Heart left ventricle (tissue), 16 donors: ENCODE measurements around the gene UBE2D3. TPM values are rescaled to one million over a fixed set of nuclear protein-coding genes. Genes with fewer than 3 reads are reported as not detected.

Experiments used
- ATAC-seq, 4 donors: fragments of 200-7000 bp; cut with Tn5 transposase; one replicate each; pipeline ENCODE4 v1.9.1; 2020 to 2022; ENCODE audit warnings: moderate library complexity in 4 of 4, mild to moderate bottlenecking in 3 of 4, moderate number of reproducible peaks in 1 of 4
- DNase-seq, 5 donors: peaks; one replicate each; pipeline ENCODE4 v3.0.0-alpha.2; 2020
- H3K27ac ChIP-seq, 12 donors: fragments of 200-600 bp; sonication (generic) in 4 of 12; one replicate each; pipeline versions ENCODE4 v1.5.0 to v1.8.0; 2016 to 2022; ENCODE audit warnings: mild to moderate bottlenecking in 2 of 12
- H3K27me3 ChIP-seq, 9 donors: fragments of 200-600 bp; sonication (generic) in 2 of 9; one replicate each; pipeline versions ENCODE4 v1.5.1 to v1.8.0; 2016 to 2022; ENCODE audit warnings: mild to moderate bottlenecking in 3 of 9
- H3K36me3 ChIP-seq, 9 donors: fragments of 200-600 bp; sonication (generic) in 2 of 9; one replicate each; pipeline versions ENCODE4 v1.5.0 to v1.8.0; 2018 to 2022; ENCODE audit warnings: mild to moderate bottlenecking in 2 of 9
- H3K4me1 ChIP-seq, 12 donors: fragments of 200-600 bp; sonication (generic) in 4 of 12; one replicate each; pipeline versions ENCODE4 v1.5.0 to v1.8.0; 2016 to 2022; ENCODE audit warnings: mild to moderate bottlenecking in 3 of 12
- H3K4me3 ChIP-seq, 12 donors: fragments of 200-600 bp; sonication (generic) in 4 of 12; one replicate each; pipeline versions ENCODE4 v1.5.0 to v1.8.0; 2017 to 2022; ENCODE audit warnings: mild to moderate bottlenecking in 9 of 12, moderate library complexity in 4 of 12
- H3K9me3 ChIP-seq, 12 donors: fragments of 200-600 bp; sonication (generic) in 4 of 12; one replicate each; pipeline versions ENCODE4 v1.5.0 to v1.8.0; 2016 to 2022; ENCODE audit warnings: mild to moderate bottlenecking in 1 of 12
- CTCF ChIP-seq, 12 donors: fragments of 200-600 bp; sonication (generic) in 4 of 12; IDR thresholded peaks; one replicate each; pipeline versions ENCODE4 v1.5.0 to v1.8.0; 2018 to 2022; ENCODE audit warnings: antibody characterized with exemption in 12 of 12, mild to moderate bottlenecking in 5 of 12
- POLR2A ChIP-seq, 2 donors: fragments of 450-650 bp; IDR thresholded peaks; one replicate each; pipeline ENCODE4 v1.6.1; 2017; ENCODE audit warnings: antibody characterized with exemption in 2 of 2, mild to moderate bottlenecking in 2 of 2, moderate library complexity in 2 of 2
- WGBS, 4 donors: extraction: QIAGEN DNeasy Blood & Tissue Kit in 2 of 4; methylation state at CpG; one replicate each; pipeline versions ENCODE4 v1.1.5 to v1.1.7; 2013 to 2018; 5-methylcytosine and 5-hydroxymethylcytosine counted together
- intact Hi-C, 10 donors: fragments of 100-400 bp; cut with DNase I; formaldehyde crosslinking; loops; one replicate each; pipeline versions ENCODE4 v1.11.1 to v1.14.2; 2022
- polyA plus RNA-seq, 2 donors: library from polyadenylated mRNA; stranded (reverse); fragments of 200-250 nt; gene quantifications; one replicate each; pipeline ENCODE4 v1.2.3, GENCODE V29; 2013
- total RNA-seq, 9 donors: library from RNA; depleted of rRNA in 2 of 9; stranded (reverse); fragments of >200 nt in 2 of 9; fragmentation: NEBNext Ultra II Directional in 3 of 9; extraction: Animal tissue kit (Norgen Biotek cat#: 25700) in 3 of 9; gene quantifications; one replicate each; pipeline versions ENCODE4 v1.1.0 to v1.2.4, GENCODE V29; 2016 to 2023
- donor health status: ischemic (EF 13 %, LVEDD 7.1; RV severe dilation, severe dysfunction).
- donor health status: healthy with polysubstance abuse.
- donor health status: DM: no; HTN: yes; CAD: no.
- donor health status: DM: no; HTN: no; CAD: no.
- donor health status: ischemic (EF 25% LVEDD 6.9; RV normal size, moderate dysfunction).
- donor health status: ischemic (EF 25% LVEDD 5.7; RV mildly dilated, moderate dysfunction).
- donor health status: healthy.
- donor health status: DM: yes; HTN: yes; CAD: no.
- donor health status: ischemic (EF 35%, LVEDD 5.7; RV mildly dilated, moderate dysfunction).
- donor health status: nonischemic (EF 11% LVEDD 7.7; RV severe dilation, severe dysfunction).
- donor health status: DM: yes; HTN: yes; CAD: no.
- donor health status: PGD.
- donor health status: ischemic (EF 29% LVEDD 5.4; RV normal size, mild dysfunction).
- donor health status: nonischemic (EF 23%, LVEDD 6.1; RV moderate dilation, normal function).

The UBE2D3 gene
- total and polyA plus RNA-seq, 11 donors: 87.4 to 381 (median 258) TPM

- Histone ChIP-seq H3K4me1 (peaks cover 0 to 34% (median 11%) of the 10 kb centered on the region in 12 donors), H3K9me3 (peaks cover 0 to 2% (median 0%) of the 10 kb centered on the region in 12 donors), H3K27ac (peak overlapping the region in 11 of 12 donors; percentile 70 to 98 (median 82)), H3K27me3 (no peaks in the 10 kb centered on the region), H3K4me3 (peak overlapping the region; percentile 70 to 99 (median 84)), H3K36me3 (no peaks in the 10 kb centered on the region)
- WGBS, 4 donors: 2 to 3% (median 3%) methylated on average over 25 of the region's 25 CpGs
- TF ChIP-seq CTCF (IDR thresholded peaks at IDR 0.05) (no peak), POLR2A (IDR thresholded peaks at IDR 0.05) (no peak)
- ATAC-seq: peak; percentile 52 to 72 (median 64)
- peak in 2 of 5 donors; percentile 24 to 46 for DNase-seq
- intact Hi-C loops: loop anchor here in 5 of 10 donors (2.0 to 10.0 kb wide), 7 partner anchors 47 to 255 kb away; partner anchors contain the start of genes CISD2 (in 2 of the 5), UBE2D3 (in 2 of the 5) and SLC9B1 (in 1 of the 5)
These were observed 67.3 kb downstream of the UBE2D3 start for GRCh38 chr4:102759831-102760644.

GRCh38 chr4:102758241-102759160 lies 68.8 kb downstream of the UBE2D3 start:
- H3K4me1 ChIP-seq: peaks cover 0 to 34% (median 11%) of the 10 kb centered on the region in 12 donors
- DNase-seq (no peak), ATAC-seq (no peak)
- H3K36me3 ChIP-seq: no peaks in the 10 kb centered on the region
- intact Hi-C loops: no loop called here
- no peaks in the 10 kb centered on the region for H3K27me3 ChIP-seq
- H3K27ac ChIP-seq: peak overlapping the region in 1 of 12 donors; percentile 98
- H3K9me3 ChIP-seq: peaks cover 0 to 7% (median 0%) of the 10 kb centered on the region in 12 donors
- peak overlapping the region in 2 of 12 donors; percentile 75 to 99 for H3K4me3 ChIP-seq
- 89 to 90% (median 89%) methylated on average over 11 of the region's 11 CpGs for WGBS, 4 donors
- TF ChIP-seq POLR2A (IDR thresholded peaks at IDR 0.05): no peak
- no peak for TF ChIP-seq CTCF (IDR thresholded peaks at IDR 0.05)

GRCh38 chr4:102757681-102758080 lies 69.7 kb downstream of the UBE2D3 start:
- no peak overlapping the region for H3K4me3 ChIP-seq
- DNase-seq (no peak), ATAC-seq (no peak)
- intact Hi-C loops: no loop called here
- peak overlapping the region in 1 of 12 donors; percentile 16 for H3K27ac ChIP-seq
- TF ChIP-seq CTCF (IDR thresholded peaks at IDR 0.05) (no peak), POLR2A (IDR thresholded peaks at IDR 0.05) (no peak)
- peaks cover 0 to 34% (median 11%) of the 10 kb centered on the region in 12 donors for H3K4me1 ChIP-seq
- H3K36me3 ChIP-seq: no peaks in the 10 kb centered on the region
- 47 to 63% (median 49%) methylated on average over 1 of the region's 1 CpG for WGBS, 4 donors
- H3K27me3 ChIP-seq: no peaks in the 10 kb centered on the region
- peaks cover 0 to 7% (median 0%) of the 10 kb centered on the region in 12 donors for H3K9me3 ChIP-seq
